Measurements from ENCODE around the gene WFDC8.

GRCh38 chr20:45593498-45593897 lies 14.4 kb upstream of the WFDC8 start:
- TF ChIP-seq FOXA1 (IDR thresholded peaks at IDR 0.05), result no peak
- no peak for TF ChIP-seq TARDBP (IDR thresholded peaks at IDR 0.05)
- TF ChIP-seq ARNT (IDR thresholded peaks at IDR 0.05), result no peak
- no peak for TF ChIP-seq SUZ12 (IDR thresholded peaks at IDR 0.05)
- no peak for TF ChIP-seq ZNF384 (IDR thresholded peaks at IDR 0.05)
- no peak for TF ChIP-seq FOXM1 (IDR thresholded peaks at IDR 0.05; ENCODE audit: borderline replicate concordance)
- no peak for TF ChIP-seq ELF4 (IDR thresholded peaks at IDR 0.05)
- TF ChIP-seq SP1 (IDR thresholded peaks at IDR 0.05), result no peak
- no peak for TF ChIP-seq PKNOX1 (IDR thresholded peaks at IDR 0.05)
- TF ChIP-seq BHLHE40 (IDR thresholded peaks at IDR 0.05; ENCODE audit: borderline replicate concordance), result no peak
- TF ChIP-seq NFRKB (IDR thresholded peaks at IDR 0.05), result no peak
- no peak for TF ChIP-seq FOXK2 (IDR thresholded peaks at IDR 0.05)
- TF ChIP-seq CTBP1 (IDR thresholded peaks at IDR 0.05; ENCODE audit: borderline replicate concordance), result no peak
- no peak for TF ChIP-seq LEF1 (IDR thresholded peaks at IDR 0.05; ENCODE audit: borderline replicate concordance)
